ENCODE data around the gene WNT1.

The WNT1 gene

DNA sequence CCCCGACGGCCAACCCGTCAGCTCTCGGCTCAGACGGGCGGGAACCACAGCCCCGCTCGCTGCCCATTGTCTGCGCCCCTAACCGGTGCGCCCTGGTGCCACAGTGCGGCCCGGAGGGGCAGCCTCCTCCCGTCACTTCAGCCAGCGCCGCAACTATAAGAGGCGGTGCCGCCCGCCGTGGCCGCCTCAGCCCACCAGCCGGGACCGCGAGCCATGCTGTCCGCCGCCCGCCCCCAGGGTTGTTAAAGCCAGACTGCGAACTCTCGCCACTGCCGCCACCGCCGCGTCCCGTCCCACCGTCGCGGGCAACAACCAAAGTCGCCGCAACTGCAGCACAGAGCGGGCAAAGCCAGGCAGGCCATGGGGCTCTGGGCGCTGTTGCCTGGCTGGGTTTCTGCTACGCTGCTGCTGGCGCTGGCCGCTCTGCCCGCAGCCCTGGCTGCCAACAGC is at the start of gene WNT1:
Gene WNT1, plus strand, starts transcription at position 32 of the 450 bp plus-strand sequence. Its CDS starts 329 bp downstream, at position 361.
- DNase-seq, result no peak

DNA sequence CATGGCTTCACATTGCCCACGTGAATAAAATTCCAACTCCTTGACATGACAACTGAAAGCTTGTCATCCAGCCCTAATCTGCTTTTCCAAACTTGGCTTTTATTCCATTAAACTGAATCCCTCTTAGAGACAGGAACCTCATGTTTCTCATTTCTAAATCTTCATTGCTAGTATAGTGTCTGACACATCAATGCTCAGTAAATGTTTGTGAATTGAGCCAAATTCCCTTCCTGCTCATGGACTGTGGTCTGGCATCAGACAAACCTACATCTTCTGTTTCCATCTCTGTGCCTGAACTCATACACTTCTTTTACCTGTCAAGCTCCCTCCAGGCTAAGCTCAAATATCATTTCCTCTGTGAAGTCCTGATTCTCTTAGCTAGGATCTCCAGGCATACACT is 48.6 kb upstream of the WNT1 start:
- DNase-seq, result no peak

DNA sequence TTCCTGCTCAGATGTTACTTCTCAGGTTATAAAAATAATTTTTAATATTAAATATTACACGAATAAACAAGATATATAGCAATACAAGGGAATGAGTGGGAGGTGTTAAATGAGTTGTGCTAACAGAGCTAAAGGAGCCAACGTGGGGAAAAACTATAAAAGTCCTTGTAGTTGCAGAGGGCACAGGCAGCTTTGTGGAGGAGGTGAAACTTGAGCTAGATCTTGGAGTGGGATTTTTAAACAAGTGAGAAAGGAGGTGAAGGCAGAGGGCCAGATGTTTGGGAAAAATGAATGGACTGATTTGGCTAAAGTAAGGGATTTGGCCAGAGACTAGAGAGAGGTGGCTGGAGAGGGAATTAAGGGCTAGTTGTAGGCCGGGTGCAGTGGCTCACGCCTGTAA is 47.6 kb upstream of the WNT1 start:
- DNase-seq, result no peak

DNA sequence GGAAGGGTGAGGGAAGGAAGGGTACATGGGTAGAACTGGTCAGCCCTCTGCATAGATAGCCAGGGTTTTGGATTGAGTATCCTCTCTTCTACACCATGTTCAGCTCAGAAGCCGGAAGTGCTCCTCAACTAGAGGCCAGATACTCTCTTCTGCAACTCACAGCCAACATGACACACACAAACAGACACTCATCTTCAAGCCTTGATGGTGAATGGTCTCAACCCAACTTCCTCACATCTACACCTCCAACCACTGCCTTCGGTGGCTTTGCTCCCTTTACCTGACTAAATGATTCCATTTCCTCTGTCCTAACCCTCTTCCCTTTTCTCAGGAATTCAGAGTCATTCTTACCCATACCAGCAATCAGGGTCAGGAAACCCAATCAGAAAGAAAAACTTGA is 45.2 kb upstream of the WNT1 start:
- peak; percentile 7 for DNase-seq

DNA sequence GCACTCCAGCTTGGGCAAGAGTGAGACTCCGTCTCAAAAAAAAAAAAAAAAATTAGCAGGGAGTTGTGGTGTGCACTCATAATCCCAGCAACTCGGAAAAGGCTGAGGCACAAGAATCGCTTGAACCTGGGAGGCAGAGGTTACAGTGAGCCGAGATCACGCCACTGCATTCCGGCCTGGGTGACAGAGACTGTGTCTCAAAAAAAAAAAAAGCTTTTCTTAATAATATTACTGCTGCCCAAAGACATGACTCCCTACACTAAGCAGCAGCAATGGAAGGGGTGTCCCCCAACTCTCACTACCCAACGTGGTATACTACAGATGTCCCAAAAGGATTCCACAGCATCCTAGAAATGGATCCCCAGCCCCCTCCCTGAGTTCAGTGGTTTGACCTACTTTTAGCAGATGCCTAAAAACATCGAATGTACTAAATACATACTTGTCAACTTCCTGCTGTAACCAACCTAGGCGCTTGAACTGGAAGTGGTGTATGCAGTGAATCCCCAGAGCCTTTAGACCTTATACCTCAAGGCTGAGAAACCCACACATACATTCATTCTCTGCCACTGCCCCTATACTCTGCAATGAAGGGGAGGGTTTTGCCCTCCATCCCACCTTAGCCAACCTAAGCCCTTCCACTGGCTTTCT is 44.3 kb upstream of the WNT1 start:
- DNase-seq, result peak; percentile 28

DNA sequence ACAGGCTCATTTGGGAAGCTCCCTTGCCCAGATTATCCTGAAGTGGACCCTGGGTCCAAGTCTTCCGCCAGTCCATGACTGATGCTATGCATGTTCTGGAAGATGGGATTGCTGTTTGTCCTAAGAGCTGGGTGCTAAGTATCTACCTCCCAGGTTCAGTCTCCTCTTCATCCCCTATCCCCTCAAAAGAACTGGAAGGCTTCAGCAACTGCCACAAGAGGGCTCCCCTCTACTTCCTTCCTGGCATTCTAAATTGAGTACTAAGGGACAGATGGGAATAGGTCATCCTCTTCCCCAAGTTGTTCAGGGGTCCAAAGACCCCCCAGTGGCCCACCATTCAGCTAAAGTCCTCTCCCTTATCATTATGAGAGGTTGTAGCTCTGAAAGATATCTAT is 43.8 kb upstream of the WNT1 start:
- peak; percentile 21 for DNase-seq

DNA sequence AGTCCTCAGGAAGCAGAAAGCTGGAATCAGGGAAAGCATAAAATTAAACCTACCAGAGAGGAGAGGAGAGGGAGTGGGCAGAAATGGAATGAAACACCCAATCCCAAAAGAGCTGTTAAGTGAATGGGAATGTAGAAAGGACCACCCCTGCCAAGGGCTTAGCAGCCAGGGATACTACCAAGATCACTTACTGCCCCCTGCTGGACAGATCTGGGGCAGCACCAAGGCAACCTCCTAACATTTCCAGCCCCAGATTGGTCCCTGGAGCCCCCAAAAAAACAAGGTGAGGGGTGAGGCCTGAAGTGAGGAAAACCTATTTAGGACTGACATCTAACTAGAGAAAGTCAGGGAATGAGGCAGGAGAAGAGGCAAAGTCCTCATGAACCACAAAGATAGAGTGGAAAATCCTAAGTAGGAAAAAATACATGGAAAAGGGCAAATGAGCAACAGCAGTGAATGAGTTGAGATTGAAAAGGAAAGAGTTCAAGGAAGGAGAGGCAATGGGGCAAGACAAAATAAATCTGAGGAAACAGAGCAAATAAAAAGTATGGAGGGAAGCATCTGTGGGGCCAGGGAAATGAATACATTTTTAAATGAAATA is 41.6 kb upstream of the WNT1 start:
- DNase-seq, result peak; percentile 87

DNA sequence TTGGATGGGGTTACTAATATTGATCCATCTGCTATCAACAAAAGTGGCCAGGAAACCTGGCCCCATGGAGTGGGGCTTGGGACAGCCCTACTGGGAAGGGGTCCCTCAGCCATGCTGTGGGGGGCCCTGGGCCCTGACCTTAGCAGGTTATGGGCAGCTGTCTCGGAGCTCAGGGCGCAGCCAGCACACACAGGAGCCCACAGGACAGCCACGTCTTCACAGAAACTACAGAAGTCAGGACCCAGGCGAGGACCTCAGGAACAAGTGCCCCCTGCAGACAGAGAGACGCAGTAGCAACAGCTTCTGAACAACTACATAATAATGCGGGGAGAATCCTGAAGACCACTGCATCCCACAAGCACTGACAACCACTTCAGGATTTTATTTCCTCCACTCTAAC is 41.0 kb upstream of the WNT1 start:
- no peak for DNase-seq

DNA sequence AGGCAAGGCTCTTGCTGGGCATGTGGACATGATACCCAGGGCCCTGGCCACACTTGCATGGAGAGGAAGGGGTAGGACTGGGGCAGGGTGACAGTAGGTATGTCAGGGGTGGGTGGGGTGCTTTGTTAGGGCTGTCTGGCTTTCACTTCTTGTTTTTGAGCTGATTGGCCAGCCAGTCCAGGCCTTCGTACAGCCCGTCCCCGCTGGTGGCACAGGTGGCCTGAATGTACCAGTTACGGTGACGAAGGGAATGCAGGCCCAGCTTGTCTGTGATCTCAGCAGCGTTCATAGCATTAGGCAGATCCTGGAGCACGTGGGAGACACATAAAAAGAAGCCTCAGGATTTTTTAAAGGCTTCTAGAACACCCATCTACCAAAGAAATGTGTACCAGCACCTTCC is 39.3 kb upstream of the WNT1 start:
- DNase-seq, result no peak

DNA sequence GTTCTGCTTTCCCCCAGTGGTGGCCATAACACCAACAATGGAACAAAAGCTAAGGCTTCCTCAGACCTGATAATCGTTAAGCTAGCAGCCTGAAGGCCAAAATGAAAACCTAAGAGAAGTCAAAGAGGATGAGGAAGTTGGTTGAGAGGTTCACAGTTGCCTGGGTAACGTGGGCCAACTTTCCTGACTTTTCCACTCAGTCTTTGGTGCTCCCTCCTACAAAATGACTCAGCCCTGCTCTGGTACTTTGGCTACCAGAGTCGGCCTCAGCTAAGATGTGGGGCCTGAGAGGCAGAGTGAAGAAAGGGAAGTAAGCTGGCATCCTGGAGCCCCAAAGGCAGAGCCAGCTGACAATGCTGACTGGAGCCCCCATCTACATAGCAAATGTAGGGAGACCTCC is 37.9 kb upstream of the WNT1 start:
- no peak for DNase-seq

DNA sequence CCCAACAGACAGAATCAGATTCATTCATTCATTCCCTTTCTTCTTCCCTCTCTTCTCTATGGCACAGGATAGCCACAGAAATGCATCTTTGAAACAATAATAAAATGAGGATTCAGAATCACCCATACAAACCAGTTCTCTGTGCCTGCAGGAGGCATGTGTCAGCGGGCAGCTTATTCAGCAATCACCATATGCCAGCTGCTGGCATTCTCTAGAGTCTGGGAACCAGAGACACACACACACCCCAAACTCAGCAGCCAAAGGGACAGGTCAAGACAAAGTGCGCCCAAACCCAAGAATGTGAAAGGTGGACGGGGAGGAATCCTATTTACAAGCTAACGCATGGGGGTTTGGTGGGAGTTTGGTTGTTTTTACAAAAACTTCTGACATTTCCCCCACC is 34.9 kb upstream of the WNT1 start:
- no peak for DNase-seq

DNA sequence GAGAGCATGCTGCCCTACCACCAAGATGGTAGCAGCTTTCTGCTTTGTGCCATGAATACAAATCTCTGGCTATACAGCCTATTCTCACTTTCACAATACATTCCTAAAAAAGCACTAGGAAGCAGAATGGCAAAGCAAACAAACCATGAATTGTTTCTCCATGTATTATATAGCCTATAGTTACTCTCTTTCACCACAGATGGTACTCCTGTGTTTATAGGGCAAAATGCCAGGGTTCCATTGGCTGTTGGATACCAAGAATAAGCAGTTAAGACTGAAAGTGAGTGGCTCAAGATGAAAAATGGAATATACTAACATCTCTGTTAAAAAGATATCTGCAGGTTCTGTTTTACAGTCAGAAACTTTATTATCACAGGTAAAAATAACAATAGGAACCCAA is 31.9 kb upstream of the WNT1 start:
- no peak for DNase-seq

DNA sequence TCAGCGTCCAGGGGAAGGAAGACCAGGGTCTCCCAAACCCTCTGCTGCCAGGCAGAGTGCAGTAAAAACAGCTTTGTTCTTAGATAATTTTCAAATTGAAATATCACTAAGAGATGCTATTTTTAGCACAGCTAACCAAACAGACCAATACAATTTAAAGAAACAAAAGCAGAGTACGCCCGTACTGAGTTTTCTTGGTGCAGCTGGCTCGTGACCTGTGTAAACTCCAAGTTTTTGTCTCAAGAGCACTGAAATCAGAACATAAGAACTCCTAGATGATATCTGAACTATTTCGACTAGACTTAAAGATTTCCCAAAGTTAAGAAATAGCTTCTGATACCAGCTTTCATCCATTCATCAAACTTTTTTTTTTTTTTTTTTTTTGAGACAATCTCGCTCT is 31.2 kb upstream of the WNT1 start:
- no peak for DNase-seq

DNA sequence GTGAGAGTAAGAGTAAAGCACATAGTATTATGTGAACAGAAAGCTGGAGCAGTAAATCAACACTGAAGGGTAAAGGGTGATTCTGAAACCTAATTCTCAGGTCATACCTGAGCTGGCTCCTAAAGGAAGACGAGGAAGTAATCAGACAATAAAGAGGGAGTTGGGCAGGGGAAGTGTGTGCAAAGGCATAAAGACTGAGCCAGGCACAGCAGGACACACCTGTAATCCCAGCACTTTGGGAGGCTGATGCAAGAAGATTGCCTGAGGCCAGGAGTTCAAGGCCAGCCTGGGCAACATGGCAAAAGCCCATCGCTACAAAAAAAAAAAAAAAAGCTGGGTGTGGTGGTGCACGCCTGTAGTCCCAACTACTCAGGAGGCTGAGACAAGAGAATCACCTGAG is 30.4 kb upstream of the WNT1 start:
- no peak for DNase-seq

DNA sequence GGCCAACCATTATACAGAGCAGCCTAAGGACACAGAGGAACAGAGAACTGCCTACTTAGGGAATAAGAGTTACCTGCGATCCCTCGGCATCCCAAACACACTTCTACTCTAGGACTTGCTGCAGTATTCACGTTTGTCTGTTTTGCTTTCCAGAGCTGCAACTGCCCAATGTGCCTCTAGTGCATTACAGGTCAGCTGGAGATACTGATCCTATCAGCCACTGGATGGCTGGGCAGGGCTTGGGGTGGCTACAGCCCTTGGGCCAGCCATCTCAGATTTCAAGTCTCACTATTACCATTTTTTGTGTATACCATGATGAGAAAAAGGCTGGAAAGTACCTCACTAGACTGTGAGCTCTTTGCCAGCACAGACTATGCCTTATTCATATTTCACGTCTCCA is 25.4 kb upstream of the WNT1 start:
- no peak for DNase-seq

DNA sequence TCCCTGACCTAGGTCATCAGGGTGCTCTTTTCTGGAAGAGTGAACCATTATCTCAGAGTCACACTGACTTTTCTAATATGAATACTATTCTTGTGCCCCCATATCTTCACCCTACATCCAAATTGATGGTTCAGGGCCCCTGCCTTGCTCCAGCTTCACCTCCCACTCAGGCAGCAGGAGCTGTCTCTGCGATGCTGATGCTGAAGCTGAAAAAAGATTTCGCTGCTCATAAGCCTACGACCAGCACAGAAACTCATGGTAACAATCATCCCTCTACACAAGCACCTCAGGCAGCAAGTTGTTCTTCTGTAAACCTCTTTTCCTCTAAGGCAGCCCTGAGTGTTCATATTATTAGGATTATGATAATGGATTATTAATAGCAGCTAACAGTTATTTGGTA is 24.1 kb upstream of the WNT1 start:
- DNase-seq, result no peak

DNA sequence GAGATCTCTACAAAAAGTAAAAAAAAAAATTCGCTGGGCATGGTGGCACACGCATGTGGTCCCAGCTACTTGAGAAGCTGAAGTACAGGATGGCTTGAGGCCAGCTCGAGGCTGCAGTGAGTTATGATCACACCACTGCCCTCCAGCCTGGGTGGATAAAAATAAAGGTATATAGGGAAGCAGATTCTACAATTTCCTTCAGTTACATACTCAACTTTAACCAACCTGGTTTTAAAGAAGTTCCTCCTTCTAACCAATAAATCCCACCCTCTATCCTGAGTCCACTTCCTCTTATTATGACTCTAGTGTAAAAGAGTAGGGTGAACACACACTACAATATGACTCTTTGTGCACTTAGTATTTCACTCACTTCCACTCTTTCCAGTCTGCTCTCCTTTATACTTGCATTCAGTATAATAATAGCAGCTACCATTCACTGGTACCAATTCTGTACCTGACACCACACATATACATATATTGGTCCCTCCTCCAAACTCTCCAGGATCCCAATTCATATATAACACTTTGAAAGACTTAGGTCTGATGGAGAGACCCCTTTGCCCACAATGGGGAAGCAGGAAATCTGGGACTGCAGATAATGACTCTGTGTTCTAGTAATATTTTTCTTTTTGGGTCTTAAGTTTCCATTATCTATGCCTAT is 23.2 kb upstream of the WNT1 start:
- no peak for DNase-seq

DNA sequence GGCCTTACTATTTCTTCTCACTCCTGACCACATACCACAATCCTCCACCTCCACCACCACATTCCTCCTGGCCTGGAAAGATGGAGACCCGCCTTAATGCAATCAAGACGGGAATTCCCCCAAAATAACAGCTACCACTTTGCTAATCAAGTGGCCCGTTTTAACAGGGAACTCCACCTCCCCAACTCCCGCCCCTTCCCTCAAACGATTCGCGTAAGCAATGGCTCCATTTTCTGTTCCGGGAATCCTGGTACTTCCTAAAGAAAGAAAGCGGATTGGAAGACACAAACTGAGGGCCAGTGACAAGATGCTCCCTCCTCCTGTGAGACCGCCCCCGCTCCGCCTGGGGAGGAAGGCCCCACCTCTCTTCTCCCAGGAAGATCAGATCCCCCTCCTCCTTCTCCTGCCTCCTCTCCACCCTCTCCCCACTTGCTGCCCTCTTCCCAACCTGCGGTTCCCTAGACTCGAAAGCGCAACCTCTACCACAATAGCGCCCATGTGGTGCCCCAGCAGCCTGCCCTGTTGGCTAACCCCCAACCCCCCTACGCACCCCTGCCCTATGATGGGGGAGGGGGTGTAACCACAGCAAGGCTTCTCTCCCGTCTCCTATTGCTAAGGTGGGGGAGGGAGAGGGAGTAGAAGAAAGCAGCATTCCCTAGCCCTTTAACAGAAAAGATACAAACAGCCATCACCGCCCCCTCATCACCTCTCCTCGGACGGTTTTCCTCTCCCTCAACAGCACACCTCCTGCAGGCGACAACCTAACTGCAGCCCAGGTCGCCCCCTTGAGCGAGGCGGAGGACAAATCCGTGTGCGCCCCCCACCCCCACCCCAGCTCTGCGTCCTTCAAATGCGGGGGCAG is 21.6 kb upstream of the WNT1 start:
- DNase-seq, result peak; percentile 23

DNA sequence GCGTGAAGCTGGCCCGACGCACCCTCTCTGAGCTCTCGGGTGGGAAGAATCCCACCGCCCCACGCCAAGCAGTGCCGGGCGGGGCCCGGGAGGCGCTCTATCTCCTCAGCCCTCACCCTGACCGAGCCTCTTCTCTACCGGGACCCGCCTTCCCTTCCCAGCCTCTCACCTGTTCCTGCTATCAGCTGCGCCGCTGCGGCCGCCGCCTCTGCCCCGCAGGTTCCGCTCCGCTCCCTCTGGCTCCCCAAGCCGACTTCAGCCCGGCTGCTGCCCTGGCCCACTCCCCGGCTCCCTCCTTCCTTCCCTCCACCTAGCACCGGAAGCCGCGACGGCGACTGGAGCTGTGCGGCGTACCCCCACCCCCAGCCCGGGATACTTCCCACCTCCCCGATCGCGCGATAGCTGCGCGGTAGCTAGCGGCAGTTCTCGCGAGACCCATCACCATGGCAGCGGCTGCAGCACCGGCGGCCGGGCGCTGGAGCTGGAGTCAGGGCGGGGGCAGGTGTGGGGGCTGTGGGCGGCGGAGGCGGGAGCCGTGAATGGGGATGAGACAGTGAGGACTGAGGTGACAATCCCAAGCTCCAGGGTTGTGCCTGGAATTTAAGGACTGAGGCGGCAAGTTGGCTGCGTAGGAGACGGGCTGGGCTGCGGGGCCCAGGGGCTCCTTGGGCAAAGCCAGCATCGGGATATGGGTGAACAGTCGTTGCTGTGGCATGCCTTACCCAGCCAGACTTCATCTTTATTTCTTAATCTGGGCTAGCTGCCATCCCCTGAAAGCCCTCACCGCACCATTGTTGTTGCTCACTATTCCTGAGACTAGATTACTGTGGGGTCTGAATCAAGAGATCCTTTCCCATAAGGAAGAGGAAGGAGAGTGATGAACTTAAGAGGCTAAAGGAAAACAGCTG is 20.7 kb upstream of the WNT1 start, which contains the start of gene ARF3:
Gene ARF3, minus strand, starts transcription at position 347 of the 908 bp plus-strand sequence. CDS start 16,392 bp downstream, outside the sequence.
- peak; percentile 95 for DNase-seq

DNA sequence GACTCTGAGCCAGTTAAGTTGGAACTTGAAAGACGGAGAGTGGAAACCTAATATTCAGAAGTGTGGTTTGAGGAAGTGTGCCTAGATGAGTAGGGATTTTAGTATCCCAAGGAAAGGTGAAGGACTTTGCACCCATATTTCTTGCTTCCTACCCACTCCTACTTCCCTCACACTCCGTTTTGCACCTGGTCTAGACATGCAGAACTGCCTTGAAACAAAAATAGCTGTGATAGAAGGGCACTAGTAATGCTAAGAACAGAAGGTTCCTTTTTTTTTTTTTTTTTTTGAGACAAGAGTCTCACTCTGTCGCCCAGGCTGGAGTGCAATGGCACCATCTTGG is 20.1 kb upstream of the WNT1 start:
- DNase-seq, result no peak

DNA sequence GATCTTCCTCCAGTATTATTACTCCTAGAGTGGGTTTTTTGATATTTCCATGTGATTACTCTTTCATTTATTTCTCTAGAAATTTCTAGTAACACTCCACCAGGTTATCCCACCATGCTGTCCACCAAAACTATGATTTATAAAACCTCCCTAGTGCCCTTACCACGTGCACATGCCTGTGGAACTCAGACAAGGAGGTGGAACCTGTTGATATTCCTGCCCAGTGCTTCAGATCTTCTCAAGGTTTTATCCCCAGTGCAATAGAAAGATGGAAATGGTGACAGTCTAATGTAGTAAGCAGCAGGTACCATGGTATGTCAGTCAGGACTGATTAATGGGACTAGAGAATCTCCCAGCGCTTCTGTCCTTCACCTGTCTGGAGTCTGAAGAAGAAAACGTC is 17.3 kb upstream of the WNT1 start:
- DNase-seq, result no peak

DNA sequence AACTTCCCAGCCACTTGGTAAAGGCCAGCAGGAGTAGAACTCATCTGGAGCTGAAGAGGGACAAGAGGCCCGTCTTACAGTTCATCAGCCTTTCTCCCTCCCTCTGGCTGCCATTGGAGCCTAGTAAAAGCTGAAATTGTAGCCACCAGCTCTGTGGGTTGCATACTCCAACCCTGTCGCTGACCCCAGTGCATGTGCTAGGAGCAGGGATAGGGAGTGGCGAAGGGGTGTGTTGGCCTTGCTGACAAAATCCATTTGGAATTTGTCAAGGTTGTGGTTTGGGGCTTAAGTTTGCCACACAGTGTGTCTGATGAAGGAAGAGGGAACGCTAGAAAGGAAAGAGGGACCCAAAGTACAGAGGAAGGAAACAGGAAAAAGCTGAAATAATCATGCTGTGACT is 16.8 kb upstream of the WNT1 start:
- DNase-seq, result no peak

Measured in CD4-positive, alpha-beta T cell treated with Interleukin-6 for 4 hours (primary cell).